ENCODE data around the gene RAB27A. TPM values are rescaled to one million over a fixed set of nuclear protein-coding genes. Genes with fewer than 3 reads are reported as not detected.

Gene RAB27A
- total and polyA plus RNA-seq, 2 of the 8 experiments (the other 6 are each of a cell fraction or from before 2014, with no cell fraction given), result 2.3 to 6.5 TPM

DNA sequence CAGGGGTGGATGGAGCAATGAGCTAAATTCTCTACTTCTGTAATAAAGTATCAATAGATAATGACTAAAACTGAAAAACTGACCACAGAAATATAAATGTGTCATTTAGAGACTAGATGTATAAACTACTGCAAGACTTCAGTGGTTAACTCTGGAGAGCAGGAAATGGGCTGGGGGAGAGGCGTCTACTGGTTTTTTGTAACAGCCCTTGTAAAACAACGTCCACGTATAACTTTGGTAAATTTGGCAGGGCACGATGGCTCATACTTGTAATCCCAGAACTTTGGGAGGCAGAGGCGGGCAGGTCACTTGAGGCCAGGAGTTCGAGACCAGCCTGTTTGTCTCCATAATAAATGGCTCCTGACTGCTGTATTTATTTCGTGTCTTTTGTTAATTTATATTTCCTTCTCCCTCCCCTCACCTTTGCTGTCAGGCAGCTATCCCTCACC, 12.5 kb downstream of the RAB27A start:
- Histone ChIP-seq H3K79me2 (ENCODE audit: control insufficient read depth in 1 of 2, insufficient read depth in 2 of 2, low read length in 2 of 2) (no peaks in the 10 kb centered on the region), H4K91ac (replicated peaks; ENCODE audit: insufficient read length, low read length) (no peak overlapping the region), H2AK5ac (ENCODE audit: low read depth, low read length) (no peak overlapping the region), H2BK20ac (ENCODE audit: low read length) (no peak overlapping the region), H2BK5ac (ENCODE audit: low read depth, low read length) (no peak overlapping the region), H4K5ac (ENCODE audit: insufficient read length, low read depth, low read length) (no peak overlapping the region), H3K9ac (replicated peaks in 1 of 4; ENCODE audit: extremely low read depth in 1 of 4, low read depth in 3 of 4, low read length in 3 of 4) (no peak overlapping the region; a peak in 1 of 7 replicates), H4K8ac (ENCODE audit: extremely low read depth, insufficient read depth, low read length) (no peak overlapping the region), H2BK120ac (replicated peaks; ENCODE audit: low read depth, low read length) (no peak overlapping the region), H3K4me1 (replicated peaks in 1 of 4; ENCODE audit: control insufficient read depth in 3 of 4, insufficient read depth in 4 of 4, low read length in 3 of 4) (no peaks in the 10 kb centered on the region), H2BK15ac (ENCODE audit: low read length) (no peak overlapping the region), H4K20me1 (replicated peaks in 1 of 2; ENCODE audit: control insufficient read depth in 1 of 2, insufficient read depth in 2 of 2, low read length in 2 of 2) (no peaks in the 10 kb centered on the region), H2AFZ (ENCODE audit: low read length) (no peak overlapping the region), H2BK12ac (ENCODE audit: low read depth, low read length) (no peak overlapping the region), H3K27me3 (replicated peaks in 1 of 4; ENCODE audit: control insufficient read depth in 3 of 4, extremely low read depth in 1 of 4, insufficient read depth in 3 of 4, low read length in 3 of 4) (no peaks in the 10 kb centered on the region), H3K14ac (ENCODE audit: insufficient read length) (no peak overlapping the region), H3K9me3 (ENCODE audit: insufficient read depth in 2 of 2, low read depth in 1 of 2, low read length in 1 of 2) (no peaks in the 10 kb centered on the region; a peak in 1 of 4 replicates), H3K36me3 (ENCODE audit: control insufficient read depth in 2 of 4, insufficient read depth in 4 of 4, low read length in 3 of 4) (no peaks in the 10 kb centered on the region), H3K27ac (ENCODE audit: low read depth, low read length) (no peak overlapping the region), H3K23me2 (ENCODE audit: low read depth, low read length) (no peaks in the 10 kb centered on the region), H3K4me3 (ENCODE audit: extremely low read depth in 1 of 4, insufficient read depth in 2 of 4, low read depth in 3 of 4, low read length in 4 of 4) (no peak overlapping the region), H3K4me2 (ENCODE audit: insufficient read depth in 1 of 2, low read depth in 2 of 2, low read length in 2 of 2) (no peak overlapping the region), H3K56ac (replicated peaks; ENCODE audit: insufficient read length, low read depth, low read length) (no peak overlapping the region), H3K23ac (ENCODE audit: insufficient read length) (no peak overlapping the region), H3K79me1 (ENCODE audit: low read depth, low read length) (no peaks in the 10 kb centered on the region), H3K4ac (replicated peaks; ENCODE audit: insufficient read length, low read depth, low read length) (no peak overlapping the region), H3K18ac (ENCODE audit: extremely low read depth, low read length) (no peak overlapping the region)
- WGBS, 2 experiments (ENCODE audit: extremely low coverage in 1 of 2, insufficient coverage in 1 of 2, insufficient read length in 1 of 2, insufficient replicate concordance in 2 of 2, low coverage in 1 of 2, low lambda C conversion rate in 2 of 2, missing lambda C conversion rate in 1 of 2), result 88% methylated on average over 7 of the region's 7 CpGs; no CpG with 5 or more reads in 1 of the 2 experiments
- CTCF ChIA-PET (ENCODE audit: partially characterized antibody), result interaction anchor here (1.2 kb wide), 1 partner anchor 50 kb away, joined by 3 read pairs; no protein-coding TSS in a partner anchor
- FAIRE-seq, result no peak
- POLR2A ChIA-PET (ENCODE audit: partially characterized antibody), result no interaction called here
- no peak for DNase-seq (ENCODE audit: low read depth in 1 of 2, low spot score in 2 of 2)
- TF ChIP-seq CHD2 (IDR thresholded peaks at IDR 0.05; ENCODE audit: low read length) (no peak), TCF12 (IDR thresholded peaks at IDR 0.05; ENCODE audit: low read depth, low read length) (no peak), POLR2A (IDR thresholded peaks at IDR 0.05; ENCODE audit: control extremely low read depth in 1 of 2, low read depth in 2 of 2, low read length in 2 of 2) (no peak), JUN (IDR thresholded peaks at IDR 0.05; ENCODE audit: low read depth, low read length) (no peak), SRF (IDR thresholded peaks at IDR 0.05; ENCODE audit: low read depth, low read length) (no peak), GABPA (IDR thresholded peaks at IDR 0.05; ENCODE audit: borderline replicate concordance, insufficient read depth, low read length) (no peak), SIN3A (conservative IDR thresholded peaks at IDR 0.05 in 1 of 2, IDR thresholded peaks at IDR 0.05 in 1 of 2; ENCODE audit: low read depth in 1 of 2, low read length in 2 of 2) (no peak), KDM1A (IDR thresholded peaks at IDR 0.05; ENCODE audit: borderline replicate concordance, low read length) (no peak), HDAC2 (IDR thresholded peaks at IDR 0.05; ENCODE audit: borderline replicate concordance in 1 of 2, low read depth in 2 of 2, low read length in 2 of 2) (no peak), BRCA1 (IDR thresholded peaks at IDR 0.05; ENCODE audit: low read depth, low read length) (no peak), RBBP5 (IDR thresholded peaks at IDR 0.05; ENCODE audit: borderline replicate concordance, low read depth, low read length) (no peak)
- TF ChIP-seq, protein P1, sequence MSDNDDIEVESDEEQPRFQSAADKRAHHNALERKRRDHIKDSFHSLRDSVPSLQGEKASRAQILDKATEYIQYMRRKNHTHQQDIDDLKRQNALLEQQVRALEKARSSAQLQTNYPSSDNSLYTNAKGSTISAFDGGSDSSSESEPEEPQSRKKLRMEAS (IDR thresholded peaks at IDR 0.05), result no peak
- TF ChIP-seq, protein P2, sequence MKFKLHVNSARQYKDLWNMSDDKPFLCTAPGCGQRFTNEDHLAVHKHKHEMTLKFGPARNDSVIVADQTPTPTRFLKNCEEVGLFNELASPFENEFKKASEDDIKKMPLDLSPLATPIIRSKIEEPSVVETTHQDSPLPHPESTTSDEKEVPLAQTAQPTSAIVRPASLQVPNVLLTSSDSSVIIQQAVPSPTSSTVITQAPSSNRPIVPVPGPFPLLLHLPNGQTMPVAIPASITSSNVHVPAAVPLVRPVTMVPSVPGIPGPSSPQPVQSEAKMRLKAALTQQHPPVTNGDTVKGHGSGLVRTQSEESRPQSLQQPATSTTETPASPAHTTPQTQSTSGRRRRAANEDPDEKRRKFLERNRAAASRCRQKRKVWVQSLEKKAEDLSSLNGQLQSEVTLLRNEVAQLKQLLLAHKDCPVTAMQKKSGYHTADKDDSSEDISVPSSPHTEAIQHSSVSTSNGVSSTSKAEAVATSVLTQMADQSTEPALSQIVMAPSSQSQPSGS (IDR thresholded peaks at IDR 0.05; ENCODE audit: low read length), result no peak
